ENCODE measurements around the gene COG8. TPM values are rescaled to one million over a fixed set of nuclear protein-coding genes. Genes with fewer than 3 reads are reported as not detected.
"Not testable (repeated sequence)": the region's sequence is repeated elsewhere in the genome, so short reads cannot be mapped to it uniquely, and the experiment has no call there.

COG8 gene
- total and polyA plus RNA-seq, 4 donors, result 5.3 to 29.4 (median 19.0) TPM

DNA sequence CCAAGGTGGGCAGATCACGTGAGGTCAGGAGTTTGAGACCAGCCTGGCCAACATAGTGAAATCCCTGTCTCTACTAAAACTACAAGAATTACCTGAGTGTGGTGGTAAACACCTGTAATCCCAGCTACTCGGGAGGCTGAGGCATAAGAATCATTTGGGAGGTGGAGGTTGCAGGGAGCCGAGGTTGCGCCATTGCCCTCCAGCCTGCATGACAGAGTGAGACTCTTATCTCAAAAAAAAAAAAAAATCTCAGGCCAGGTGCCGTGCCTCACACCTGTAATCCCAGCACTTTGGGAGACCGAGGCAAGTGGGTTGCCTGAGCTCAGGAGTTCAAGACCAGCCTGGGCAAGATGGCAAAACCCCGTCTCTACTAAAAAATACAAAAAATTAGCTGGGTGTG lies 42.6 kb downstream of the COG8 start:
- WGBS, 2 donors, result 97 to 99% methylated on average over 7 of the region's 7 CpGs
- H3K9me3 ChIP-seq (ENCODE audit: control insufficient read depth, low read length); ATAC-seq (ENCODE audit: low FRiP score); H3K27ac ChIP-seq (ENCODE audit: low read depth in 1 of 2, low read length in 2 of 2); DNase-seq; H3K27me3 ChIP-seq (ENCODE audit: control insufficient read depth in 1 of 2, insufficient read depth in 2 of 2, low read length in 1 of 2); H3K4me3 ChIP-seq (ENCODE audit: low read length in 2 of 2); H3K36me3 ChIP-seq (ENCODE audit: control insufficient read depth in 1 of 2, insufficient read depth in 2 of 2, low read length in 1 of 2); H3K4me1 ChIP-seq (ENCODE audit: control insufficient read depth in 1 of 2, insufficient read depth in 2 of 2, low read length in 2 of 2); intact Hi-C loops (cut with DNase I): not testable (repeated sequence)

DNA sequence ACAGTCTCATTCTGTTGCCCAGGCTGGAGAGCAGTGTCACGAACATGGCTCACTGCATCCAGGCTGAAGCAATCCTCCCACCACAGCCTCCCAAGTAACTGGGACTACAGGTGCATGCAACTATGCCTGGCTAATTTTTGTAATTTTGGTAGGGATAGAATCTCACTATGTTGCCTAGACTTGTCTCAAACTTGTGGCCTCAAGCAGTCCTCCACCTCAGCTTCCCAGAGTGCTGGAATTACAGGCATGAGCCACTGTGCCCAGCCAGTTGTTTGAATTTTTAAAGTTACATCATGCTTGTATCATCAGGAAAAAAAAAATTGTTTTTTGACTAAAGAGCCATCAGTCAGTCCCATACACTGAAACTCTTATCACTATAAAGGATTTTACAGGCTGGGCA lies 45.3 kb downstream of the COG8 start:
- H3K36me3 ChIP-seq (ENCODE audit: control insufficient read depth in 1 of 2, insufficient read depth in 2 of 2, low read length in 1 of 2), result peaks cover 0 to 1% of the 10 kb centered on the region in 2 donors
- ATAC-seq (ENCODE audit: low FRiP score) (no peak), DNase-seq (no peak)
- no peak overlapping the region for H3K4me3 ChIP-seq (ENCODE audit: low read length in 2 of 2)
- no peaks in the 10 kb centered on the region for H3K27me3 ChIP-seq (ENCODE audit: control insufficient read depth in 1 of 2, insufficient read depth in 2 of 2, low read length in 1 of 2)
- intact Hi-C loops (cut with DNase I), result no loop called here
- 86 to 95% methylated on average over 1 of the region's 1 CpG for WGBS, 2 donors
- H3K27ac ChIP-seq (ENCODE audit: low read depth in 1 of 2, low read length in 2 of 2), result no peak overlapping the region
- H3K9me3 ChIP-seq (ENCODE audit: control insufficient read depth, low read length), result no peaks in the 10 kb centered on the region
- H3K4me1 ChIP-seq (ENCODE audit: control insufficient read depth in 1 of 2, insufficient read depth in 2 of 2, low read length in 2 of 2), result no peaks in the 10 kb centered on the region

DNA sequence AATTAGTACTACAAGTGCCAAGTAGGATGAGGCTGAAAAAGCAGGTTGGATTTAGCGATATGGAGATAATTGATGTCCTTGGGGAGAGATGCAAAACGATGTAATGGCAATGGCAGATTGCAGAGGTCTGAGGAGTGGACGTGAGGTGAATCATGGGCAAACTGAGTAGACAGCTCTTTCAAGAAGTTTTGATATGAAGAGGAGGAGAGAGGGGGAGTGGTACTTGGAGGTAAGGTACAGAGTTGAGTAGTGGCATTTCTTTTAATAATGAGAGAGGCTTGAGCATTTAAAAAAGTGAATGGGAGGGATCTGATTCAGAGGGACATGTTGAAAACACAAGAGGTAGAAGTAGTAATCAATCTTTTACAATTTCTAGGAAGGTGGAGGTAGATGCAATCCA lies 46.0 kb downstream of the COG8 start:
- ATAC-seq (ENCODE audit: low FRiP score) (no peak), DNase-seq (no peak)
- Histone ChIP-seq H3K36me3 (ENCODE audit: control insufficient read depth in 1 of 2, insufficient read depth in 2 of 2, low read length in 1 of 2) (no peaks in the 10 kb centered on the region), H3K9me3 (ENCODE audit: control insufficient read depth, low read length) (no peaks in the 10 kb centered on the region), H3K27ac (ENCODE audit: low read depth in 1 of 2, low read length in 2 of 2) (no peak overlapping the region), H3K27me3 (ENCODE audit: control insufficient read depth in 1 of 2, insufficient read depth in 2 of 2, low read length in 1 of 2) (no peaks in the 10 kb centered on the region), H3K4me1 (ENCODE audit: control insufficient read depth in 1 of 2, insufficient read depth in 2 of 2, low read length in 2 of 2) (no peaks in the 10 kb centered on the region), H3K4me3 (ENCODE audit: low read length in 2 of 2) (no peak overlapping the region)
- intact Hi-C loops (cut with DNase I), result no loop called here
- 75 to 80% methylated on average over 3 of the region's 3 CpGs for WGBS, 2 donors

DNA sequence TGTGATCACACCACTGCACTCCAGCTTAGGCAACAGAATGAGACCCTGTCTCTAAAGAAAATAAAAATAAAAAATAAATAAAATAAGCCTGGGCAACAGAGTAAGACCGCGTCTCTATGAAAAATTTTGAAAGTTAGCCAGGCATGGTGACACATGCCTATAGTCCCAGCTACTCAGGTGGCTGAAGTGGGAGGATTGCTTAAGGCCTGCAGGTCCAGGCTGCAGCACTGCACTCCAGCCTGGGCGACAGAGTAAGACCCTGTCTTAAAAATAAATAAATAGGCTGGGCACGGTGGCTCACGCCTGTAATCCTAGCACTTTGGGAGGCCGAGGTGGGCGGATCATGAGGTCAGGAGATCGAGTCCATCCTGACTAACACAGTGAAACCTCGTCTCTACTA lies 47.7 kb downstream of the COG8 start:
- not testable (repeated sequence) for H3K4me1 ChIP-seq (ENCODE audit: control insufficient read depth in 1 of 2, insufficient read depth in 2 of 2, low read length in 2 of 2); DNase-seq; ATAC-seq (ENCODE audit: low FRiP score)

DNA sequence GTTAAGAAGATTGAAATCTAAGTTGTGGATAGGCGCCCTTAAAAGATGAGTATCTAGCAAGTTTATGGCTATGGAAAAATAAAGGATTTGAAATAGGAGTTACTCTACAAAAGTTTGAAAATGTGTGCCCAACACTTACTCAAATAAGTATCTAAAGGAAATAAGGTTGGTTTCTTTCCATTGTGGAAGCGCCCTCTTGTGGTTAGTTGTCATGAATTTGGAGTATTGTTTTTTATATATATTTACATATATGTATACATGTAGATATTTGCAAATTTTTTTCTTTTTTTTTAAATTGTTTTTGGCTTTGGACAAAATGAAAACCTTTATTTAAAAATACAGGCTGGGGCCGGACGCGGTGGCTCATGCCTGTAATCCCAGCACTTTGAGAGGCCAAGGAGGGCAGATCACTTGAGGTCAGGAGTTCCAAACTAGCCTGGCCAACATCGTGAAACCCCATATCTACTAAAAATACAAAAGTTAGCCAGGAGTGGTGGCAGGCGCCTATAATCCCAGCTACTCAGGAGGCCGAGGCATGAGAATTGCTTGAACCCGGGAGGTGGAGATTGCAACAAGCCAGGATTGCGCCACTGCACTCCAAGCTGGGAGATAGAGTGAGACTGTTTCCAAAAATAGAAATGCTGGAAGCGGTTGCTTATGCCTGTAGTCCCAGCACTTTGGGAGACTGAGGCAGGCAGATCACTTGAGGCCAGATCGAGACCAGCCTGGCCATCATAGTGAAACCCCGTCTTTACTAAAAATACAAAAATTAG lies 52.2 kb downstream of the COG8 start:
- WGBS, 2 donors, result 17% methylated on average over 13 of the region's 13 CpGs
- Histone ChIP-seq H3K27ac (ENCODE audit: low read depth in 1 of 2, low read length in 2 of 2) (no peak overlapping the region), H3K36me3 (ENCODE audit: control insufficient read depth in 1 of 2, insufficient read depth in 2 of 2, low read length in 1 of 2) (no peaks in the 10 kb centered on the region)

More for the DNA sequence above, 47.7 kb downstream of the COG8 start:
- H3K27ac ChIP-seq (ENCODE audit: low read depth in 1 of 2, low read length in 2 of 2); H3K4me3 ChIP-seq (ENCODE audit: low read length in 2 of 2); H3K27me3 ChIP-seq (ENCODE audit: control insufficient read depth in 1 of 2, insufficient read depth in 2 of 2, low read length in 1 of 2); H3K9me3 ChIP-seq (ENCODE audit: control insufficient read depth, low read length); H3K36me3 ChIP-seq (ENCODE audit: control insufficient read depth in 1 of 2, insufficient read depth in 2 of 2, low read length in 1 of 2); intact Hi-C loops (cut with DNase I): not testable (repeated sequence)
- WGBS, 2 donors, result 86 to 89% methylated on average over 9 of the region's 9 CpGs

DNA sequence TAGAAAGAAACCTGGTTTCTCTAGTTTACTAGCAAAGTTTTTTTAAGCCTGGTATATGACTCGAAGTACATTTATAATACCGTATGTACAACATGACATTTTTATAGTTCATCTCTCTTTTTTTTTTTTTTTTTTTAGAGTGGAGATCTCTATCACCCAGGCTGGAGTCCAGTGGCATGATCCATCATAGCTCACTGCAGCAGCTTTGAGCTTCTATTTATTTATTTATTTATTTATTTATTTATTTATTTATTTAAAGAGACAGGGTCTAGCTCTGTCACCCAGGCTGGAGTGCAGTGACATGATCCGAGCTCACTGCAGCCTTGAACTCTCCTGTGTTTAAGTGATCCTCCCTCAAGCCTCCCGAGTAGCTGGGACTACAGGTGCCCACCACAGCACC lies 54.1 kb downstream of the COG8 start:
- Histone ChIP-seq H3K9me3 (ENCODE audit: control insufficient read depth, low read length) (no peaks in the 10 kb centered on the region), H3K4me3 (ENCODE audit: low read length in 2 of 2) (no peak overlapping the region), H3K36me3 (ENCODE audit: control insufficient read depth in 1 of 2, insufficient read depth in 2 of 2, low read length in 1 of 2) (no peaks in the 10 kb centered on the region), H3K27me3 (ENCODE audit: control insufficient read depth in 1 of 2, insufficient read depth in 2 of 2, low read length in 1 of 2) (no peaks in the 10 kb centered on the region), H3K27ac (ENCODE audit: low read depth in 1 of 2, low read length in 2 of 2) (no peak overlapping the region), H3K4me1 (ENCODE audit: control insufficient read depth in 1 of 2, insufficient read depth in 2 of 2, low read length in 2 of 2) (peaks cover 0 to 2% of the 10 kb centered on the region in 2 donors)
- 81 to 84% methylated on average over 4 of the region's 4 CpGs for WGBS, 2 donors
- DNase-seq (no peak), ATAC-seq (ENCODE audit: low FRiP score) (no peak)
- intact Hi-C loops (cut with DNase I), result no loop called here

More for the DNA sequence above, 52.2 kb downstream of the COG8 start:
- H3K4me1 ChIP-seq (ENCODE audit: control insufficient read depth in 1 of 2, insufficient read depth in 2 of 2, low read length in 2 of 2), result peaks cover 0 to 2% of the 10 kb centered on the region in 2 donors
- no peaks in the 10 kb centered on the region for H3K9me3 ChIP-seq (ENCODE audit: control insufficient read depth, low read length)
- ATAC-seq (ENCODE audit: low FRiP score) (peak; percentile 83), DNase-seq (peak; percentile 75 to 84)
- no peak overlapping the region for H3K4me3 ChIP-seq (ENCODE audit: low read length in 2 of 2)
- intact Hi-C loops (cut with DNase I), result loop anchor here (2.0 kb wide), 1 partner anchor 136 kb away; no protein-coding TSS in a partner anchor
- H3K27me3 ChIP-seq (ENCODE audit: control insufficient read depth in 1 of 2, insufficient read depth in 2 of 2, low read length in 1 of 2), result no peaks in the 10 kb centered on the region

DNA sequence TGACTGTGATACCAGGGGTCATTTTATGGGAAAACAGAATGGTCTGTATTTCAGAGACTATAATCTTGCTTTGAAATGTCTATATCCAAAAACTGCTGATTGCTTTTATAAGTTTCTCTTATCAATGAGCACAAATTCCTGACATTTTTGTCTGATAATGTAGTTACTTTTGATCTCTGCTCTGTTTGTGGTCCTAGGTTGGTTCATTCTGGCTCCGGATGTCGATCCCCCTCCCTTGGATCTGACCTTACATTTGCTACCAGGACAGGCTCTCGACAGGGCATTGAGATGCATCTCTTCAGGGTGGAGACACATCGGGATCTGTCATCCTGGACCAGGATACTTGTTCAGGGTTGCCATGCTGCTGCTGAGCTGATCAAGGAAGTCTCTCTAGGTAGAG lies 55.5 kb downstream of the COG8 start:
- intact Hi-C loops (cut with DNase I), result no loop called here
- no peaks in the 10 kb centered on the region for H3K9me3 ChIP-seq (ENCODE audit: control insufficient read depth, low read length)
- WGBS, 2 donors, result 35 to 40% methylated on average over 4 of the region's 4 CpGs

DNA sequence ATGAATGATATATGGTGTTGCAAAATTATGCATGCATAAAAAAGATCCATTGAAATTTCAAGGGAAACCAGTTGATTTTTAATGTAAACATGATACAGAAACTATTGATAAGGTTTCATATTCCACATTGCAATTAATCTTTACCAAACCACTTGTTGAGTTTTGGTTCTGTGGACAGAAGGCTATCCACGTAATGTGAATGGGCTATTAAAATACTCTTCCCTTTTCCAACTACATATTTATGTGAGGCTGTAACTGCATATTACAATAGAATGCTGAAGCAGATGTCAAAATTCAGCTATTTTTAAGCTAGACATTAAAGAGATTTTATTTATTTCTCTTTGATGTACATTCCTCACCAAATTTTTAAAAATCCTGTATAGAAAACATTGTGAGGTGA lies 62.0 kb downstream of the COG8 start:
- no peak overlapping the region for H3K4me3 ChIP-seq (ENCODE audit: low read length in 2 of 2)
- intact Hi-C loops (cut with DNase I), result loop anchor here in 1 of 2 donors (5.0 kb wide), 1 partner anchor 105 kb away; no protein-coding TSS in a partner anchor
- ATAC-seq (ENCODE audit: low FRiP score) (no peak), DNase-seq (no peak)
- no peaks in the 10 kb centered on the region for H3K4me1 ChIP-seq (ENCODE audit: control insufficient read depth in 1 of 2, insufficient read depth in 2 of 2, low read length in 2 of 2)
- H3K9me3 ChIP-seq (ENCODE audit: control insufficient read depth, low read length), result no peaks in the 10 kb centered on the region
- H3K27ac ChIP-seq (ENCODE audit: low read depth in 1 of 2, low read length in 2 of 2), result no peak overlapping the region
- no peaks in the 10 kb centered on the region for H3K36me3 ChIP-seq (ENCODE audit: control insufficient read depth in 1 of 2, insufficient read depth in 2 of 2, low read length in 1 of 2)
- no peaks in the 10 kb centered on the region for H3K27me3 ChIP-seq (ENCODE audit: control insufficient read depth in 1 of 2, insufficient read depth in 2 of 2, low read length in 1 of 2)
- 18 to 21% methylated on average over 1 of the region's 1 CpG for WGBS, 2 donors

More for the DNA sequence above, 55.5 kb downstream of the COG8 start:
- no peak overlapping the region for H3K4me3 ChIP-seq (ENCODE audit: low read length in 2 of 2)
- peaks cover 0 to 2% of the 10 kb centered on the region in 2 donors for H3K4me1 ChIP-seq (ENCODE audit: control insufficient read depth in 1 of 2, insufficient read depth in 2 of 2, low read length in 2 of 2)
- H3K27me3 ChIP-seq (ENCODE audit: control insufficient read depth in 1 of 2, insufficient read depth in 2 of 2, low read length in 1 of 2), result no peaks in the 10 kb centered on the region
- no peaks in the 10 kb centered on the region for H3K36me3 ChIP-seq (ENCODE audit: control insufficient read depth in 1 of 2, insufficient read depth in 2 of 2, low read length in 1 of 2)
- ATAC-seq (ENCODE audit: low FRiP score) (no peak), DNase-seq (no peak)
- H3K27ac ChIP-seq (ENCODE audit: low read depth in 1 of 2, low read length in 2 of 2), result no peak overlapping the region

Data from aorta (tissue), 5 donors.